Measurements from ENCODE around the gene KCNK5.
A peak's percentile ranks its signal among the peaks of the same experiment; 100 is the strongest.

The KCNK5 gene

GRCh38 chr6:39228992-39229767, at the start of gene KCNK5:
Gene KCNK5 (minus strand): TSS chr6:39229475. CDS start chr6:39229111, 364 bp downstream.
- peak; percentile 57 for DNase-seq

GRCh38 chr6:39276379-39276995, 47.2 kb upstream of the KCNK5 start:
- no peak for DNase-seq

GRCh38 chr6:39274903-39275302, 45.6 kb upstream of the KCNK5 start:
- DNase-seq = no peak

GRCh38 chr6:39274471-39274870, 45.2 kb upstream of the KCNK5 start:
- no peak for DNase-seq

- DNase-seq = no peak
These were observed 44.1 kb upstream of the KCNK5 start for GRCh38 chr6:39273406-39273821.

- DNase-seq = no peak
These were observed 40.7 kb upstream of the KCNK5 start for GRCh38 chr6:39269961-39270360.

GRCh38 chr6:39268721-39269120, 39.4 kb upstream of the KCNK5 start:
- no peak for DNase-seq

GRCh38 chr6:39268171-39268570, 38.9 kb upstream of the KCNK5 start:
- no peak for DNase-seq

- no peak for DNase-seq
These were observed 37.6 kb upstream of the KCNK5 start for GRCh38 chr6:39266782-39267355.

GRCh38 chr6:39266375-39266774, 37.1 kb upstream of the KCNK5 start:
- DNase-seq = no peak

GRCh38 chr6:39263303-39264037, 34.2 kb upstream of the KCNK5 start:
- DNase-seq = no peak

- no peak for DNase-seq
These were observed 32.5 kb upstream of the KCNK5 start for GRCh38 chr6:39261751-39262150.

- DNase-seq = no peak
These were observed 31.7 kb upstream of the KCNK5 start for GRCh38 chr6:39260953-39261352.

GRCh38 chr6:39260456-39260855, 31.2 kb upstream of the KCNK5 start:
- no peak for DNase-seq

- DNase-seq = no peak
These were observed 27.1 kb upstream of the KCNK5 start for GRCh38 chr6:39256294-39256940.

GRCh38 chr6:39254999-39255535, 25.8 kb upstream of the KCNK5 start:
- no peak for DNase-seq

- DNase-seq = no peak
These were observed 22.1 kb upstream of the KCNK5 start for GRCh38 chr6:39251406-39251805.

- DNase-seq = no peak
These were observed 21.2 kb upstream of the KCNK5 start for GRCh38 chr6:39250507-39250906.

GRCh38 chr6:39249278-39249677, 20.0 kb upstream of the KCNK5 start:
- DNase-seq = no peak

- DNase-seq = no peak
These were observed 18.5 kb upstream of the KCNK5 start for GRCh38 chr6:39247667-39248194.

- no peak for DNase-seq
These were observed 14.5 kb upstream of the KCNK5 start for GRCh38 chr6:39243809-39244208.

GRCh38 chr6:39240155-39240757, 11.0 kb upstream of the KCNK5 start:
- DNase-seq = no peak
